Limb (tissue), 2 donors: ENCODE results near the gene SIK2.
"Not testable (repeated sequence)": the region's sequence is repeated elsewhere in the genome, so short reads cannot be mapped to it uniquely, and the experiment has no call there.

Source experiments
- DNase-seq, 2 donors: peaks; one replicate each; pipeline ENCODE4 v3.0.0-alpha.2; 2016; ENCODE audit errors: extremely low spot score in 2 of 2

SIK2 gene

DNA sequence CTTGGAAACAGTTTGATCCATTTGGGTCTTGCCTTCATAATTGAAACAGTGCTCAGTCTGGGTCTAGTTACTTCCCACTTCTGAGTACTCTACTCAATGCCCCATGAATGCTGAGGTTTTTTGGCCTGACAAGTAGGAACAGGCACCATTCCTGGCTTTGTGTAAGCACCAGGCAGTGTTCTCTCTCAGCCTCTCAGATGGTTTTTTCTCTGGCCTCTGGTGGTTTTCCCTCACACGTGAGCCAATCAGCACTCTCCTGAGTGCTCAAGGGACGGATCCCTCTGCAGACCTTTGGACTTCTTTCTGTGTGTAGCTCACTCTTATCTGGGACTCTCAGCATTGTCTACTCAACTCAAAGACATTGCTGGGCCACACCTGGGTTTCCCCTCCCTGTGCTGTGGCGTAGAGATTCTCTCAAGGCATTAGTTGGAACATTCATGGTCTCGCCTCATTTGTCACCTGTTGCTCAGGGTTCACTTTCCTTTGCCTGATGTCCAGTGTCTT, 21.3 kb downstream of the SIK2 start:
- no peak for DNase-seq

DNA sequence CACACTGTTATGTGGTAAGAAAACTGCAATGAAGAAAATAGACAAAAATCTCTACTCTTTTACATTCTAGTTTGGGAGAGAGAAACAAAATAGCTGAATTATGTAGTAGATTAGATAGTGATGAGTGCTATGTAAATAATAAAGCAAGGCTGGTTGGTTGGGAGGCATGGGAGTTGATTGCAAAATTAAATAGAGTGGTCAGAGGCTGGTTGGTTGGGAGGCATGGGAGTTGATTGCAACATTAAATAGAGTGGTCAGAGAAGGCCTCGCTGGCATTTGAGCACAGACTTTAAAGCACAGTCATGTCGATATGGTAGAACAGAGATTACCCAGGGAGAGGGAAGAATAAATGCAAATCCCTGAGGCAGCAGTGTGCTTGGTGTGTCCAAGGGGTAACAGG, 22.4 kb downstream of the SIK2 start:
- no peak for DNase-seq

DNA sequence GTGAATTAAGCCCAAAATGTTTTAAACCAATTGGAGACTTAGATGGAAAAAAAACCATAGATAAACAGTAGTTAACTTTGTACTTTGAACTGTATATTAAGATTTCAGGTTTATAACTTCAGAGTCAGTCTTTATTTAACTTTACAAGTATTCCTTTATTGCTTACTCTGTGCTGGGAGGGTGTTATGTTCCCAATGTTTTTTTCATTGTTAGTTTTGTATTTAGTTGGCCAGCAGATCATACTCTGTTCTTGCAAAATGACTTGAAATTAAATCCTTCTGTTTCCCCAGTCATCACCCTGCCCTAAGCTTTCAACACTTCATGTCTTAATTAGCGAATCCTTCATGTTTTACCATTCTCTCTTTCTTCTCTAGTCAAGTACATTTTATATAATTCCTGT, 25.3 kb downstream of the SIK2 start:
- no peak for DNase-seq

DNA sequence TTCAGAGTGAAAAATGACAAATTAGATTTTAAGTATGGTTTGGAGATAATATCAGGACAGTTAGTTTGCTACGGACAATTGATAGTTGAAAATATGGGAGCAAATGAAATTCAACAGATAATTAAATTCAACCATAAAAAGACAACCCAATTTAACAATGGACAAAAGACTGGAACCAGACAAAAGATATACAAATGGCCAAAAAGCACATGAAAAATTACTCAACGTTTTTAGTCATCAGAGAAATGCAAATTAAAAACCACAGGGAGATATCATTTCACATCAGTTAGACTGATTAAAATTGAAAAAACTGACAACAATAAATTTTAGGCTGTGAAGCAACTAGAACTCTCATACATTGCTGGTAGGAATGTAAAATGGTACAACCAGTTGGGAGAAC, 27.2 kb downstream of the SIK2 start:
- no peak for DNase-seq

DNA sequence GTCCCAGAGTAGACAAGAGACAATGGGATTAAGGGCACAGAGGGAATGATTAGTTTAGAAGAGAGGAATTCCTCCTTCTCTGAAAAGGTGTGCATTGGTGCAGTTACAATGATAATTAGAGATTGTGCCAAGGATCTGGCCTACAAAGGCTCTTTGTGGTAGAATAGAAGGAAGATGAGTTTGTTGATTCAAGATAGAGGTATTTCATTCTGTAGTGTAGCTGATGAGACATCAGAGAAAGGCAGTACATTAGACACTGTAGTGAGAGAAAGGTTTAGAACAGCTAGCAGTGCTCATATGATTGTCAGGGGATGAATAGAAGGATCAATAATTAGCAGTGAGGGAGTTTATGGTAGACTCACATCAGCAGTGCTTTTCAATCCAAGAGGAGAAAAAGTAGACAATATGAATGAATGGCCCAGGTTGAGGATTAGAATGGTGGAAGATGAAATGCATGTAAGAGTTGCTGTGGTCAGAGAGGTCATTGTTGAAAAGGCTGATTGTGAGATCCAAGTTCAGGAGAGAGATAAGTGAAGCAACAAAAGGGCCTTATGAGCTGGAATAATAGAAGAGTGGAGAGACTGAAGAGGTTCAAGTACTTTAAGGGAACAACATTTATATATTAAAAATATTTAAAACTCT, 28.9 kb downstream of the SIK2 start:
- no peak for DNase-seq

DNA sequence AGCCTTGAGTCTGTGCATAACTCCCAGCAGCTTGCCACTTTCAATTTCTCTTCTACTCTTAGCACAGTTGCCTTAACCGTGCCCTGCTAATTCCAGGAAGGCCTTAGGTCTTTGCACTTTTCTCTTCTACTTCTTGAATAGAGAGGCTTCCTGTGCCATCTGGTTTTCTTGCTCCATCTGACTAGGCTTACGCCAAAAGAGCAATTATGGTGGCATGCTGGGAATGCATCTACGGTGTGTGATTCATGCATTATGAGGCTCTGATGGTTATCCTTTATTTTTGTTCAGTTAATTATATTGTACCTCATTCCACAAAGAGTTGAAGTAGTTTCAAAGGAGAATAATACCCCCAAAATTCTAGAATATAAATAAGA, 29.4 kb downstream of the SIK2 start:
- DNase-seq: no peak

DNA sequence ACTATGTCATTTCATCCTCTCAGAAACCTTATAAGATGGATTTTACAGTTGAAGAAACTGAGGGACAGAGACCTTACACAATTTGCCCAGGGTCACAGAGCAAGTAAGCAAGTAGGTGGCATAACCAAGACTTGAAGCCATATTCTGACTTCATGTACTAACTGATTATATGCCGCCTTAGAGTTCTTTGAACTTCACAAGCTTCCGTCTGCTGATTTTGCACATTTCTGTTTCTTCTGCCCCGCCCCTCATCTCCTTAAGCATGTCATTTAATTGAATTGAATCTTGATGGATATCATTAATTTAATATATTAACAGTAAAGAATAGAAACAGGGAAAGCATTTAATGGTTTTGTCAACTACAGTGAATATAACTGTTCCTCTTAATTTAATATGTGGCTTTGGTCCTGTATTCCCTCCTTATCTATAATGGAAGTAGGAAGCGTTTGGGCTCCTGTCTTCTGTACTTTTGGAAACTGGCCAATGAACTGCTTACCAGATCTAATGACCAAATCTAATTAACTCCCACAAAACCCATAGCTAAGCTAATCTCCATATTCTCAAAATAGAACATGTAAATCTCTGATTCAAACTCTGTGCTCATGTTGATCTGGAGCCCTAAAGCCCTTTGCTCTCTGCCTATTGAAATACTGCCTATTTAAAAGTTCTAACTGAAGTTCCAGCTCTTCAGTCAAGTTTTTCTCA, 30.4 kb downstream of the SIK2 start:
- no peak for DNase-seq

DNA sequence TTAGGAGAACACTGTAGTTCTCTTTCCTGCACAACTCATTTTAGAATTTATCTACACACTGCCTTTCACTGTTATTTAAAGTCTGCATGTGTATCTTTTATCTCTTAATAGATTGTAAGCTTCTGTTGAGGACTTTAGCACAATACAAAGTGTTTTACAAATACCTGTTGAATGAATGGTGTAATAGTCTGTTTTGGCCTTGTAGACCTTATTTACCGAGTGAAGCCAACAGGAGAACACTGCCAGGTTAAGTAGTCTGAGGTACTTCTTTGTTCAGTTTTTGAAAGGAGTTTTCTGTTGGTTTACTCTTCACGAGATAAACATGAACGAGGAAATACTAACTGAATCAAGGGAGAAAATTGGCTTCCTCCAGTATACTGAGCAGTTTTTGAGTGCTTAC, 31.0 kb downstream of the SIK2 start:
- no peak for DNase-seq

DNA sequence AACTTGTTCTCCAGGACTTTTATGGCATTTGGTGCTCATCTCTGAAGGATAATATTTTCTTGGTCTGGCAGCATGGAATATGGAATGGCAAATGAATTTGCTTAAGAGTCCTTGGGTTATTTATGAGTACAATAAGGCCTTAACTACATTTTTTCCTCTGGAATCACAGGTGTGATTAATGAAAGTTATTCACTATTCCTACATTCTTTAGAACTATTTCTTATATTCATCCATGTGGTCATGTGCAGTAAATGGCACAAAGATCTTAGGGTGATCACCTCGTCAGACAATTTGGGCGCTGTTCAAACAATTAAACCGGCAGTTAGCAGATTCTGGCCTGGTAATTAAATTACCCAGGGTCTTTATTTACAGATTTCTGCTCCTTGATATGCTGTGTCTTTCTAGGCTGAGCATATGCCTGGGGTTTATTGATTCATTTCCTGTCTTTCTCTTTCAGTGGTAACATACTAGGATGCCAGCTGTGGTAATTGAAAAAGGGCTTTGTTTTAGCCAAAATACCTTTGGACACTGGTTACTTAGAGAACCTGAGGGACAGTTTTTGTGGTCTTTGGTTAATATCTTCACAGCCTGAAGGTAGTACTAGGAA, 31.6 kb downstream of the SIK2 start:
- no peak for DNase-seq

DNA sequence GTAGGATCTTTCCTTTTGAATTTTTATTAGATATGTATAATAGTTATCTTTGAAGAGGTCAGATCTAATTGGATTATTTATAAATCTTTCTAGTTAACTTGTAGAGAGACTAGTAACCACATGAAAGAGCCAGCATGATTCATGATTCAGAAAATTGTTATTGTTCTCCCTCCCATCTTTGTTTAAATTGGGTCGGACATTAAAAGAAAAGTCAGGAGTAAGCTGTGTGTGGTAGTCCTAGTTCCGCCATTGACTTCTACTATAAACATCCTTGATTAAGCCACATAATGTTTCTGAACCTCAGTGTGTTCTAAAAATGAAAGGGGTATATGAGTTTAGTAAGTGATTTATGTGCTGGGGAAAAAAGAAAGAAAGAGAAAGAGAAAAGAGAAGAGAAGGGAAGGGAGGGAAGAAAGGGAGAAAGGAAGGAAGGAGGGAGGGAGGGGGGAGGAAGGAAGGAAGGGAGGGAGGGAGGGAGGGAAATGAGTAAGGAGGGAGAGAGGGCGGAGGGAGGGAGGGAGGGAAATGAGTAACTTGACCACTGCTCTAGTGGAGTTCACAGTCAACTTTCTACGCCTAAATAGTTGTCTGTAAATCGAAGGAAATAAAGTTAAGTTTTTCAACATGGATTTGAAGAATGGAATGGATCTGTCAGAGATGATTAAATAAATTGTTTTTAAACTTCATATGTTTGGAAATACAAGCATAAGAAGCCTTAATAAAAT, 32.9 kb downstream of the SIK2 start:
- no peak for DNase-seq

DNA sequence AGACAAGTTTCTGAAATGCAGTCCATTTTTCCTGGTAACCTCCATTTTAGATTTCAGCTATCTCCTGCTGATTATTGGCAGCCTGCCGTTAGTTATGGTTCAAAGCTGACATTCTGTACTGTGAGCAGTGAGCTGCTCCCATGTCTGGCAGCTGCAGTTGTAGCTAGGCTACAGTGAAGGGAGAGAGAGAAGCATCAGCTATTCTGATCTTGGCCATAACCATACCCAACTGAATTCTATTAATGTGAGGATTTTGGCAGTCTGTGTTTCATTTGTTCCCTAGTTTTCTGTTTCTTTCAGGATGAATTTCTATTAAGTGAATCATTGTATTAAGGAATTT, 33.4 kb downstream of the SIK2 start:
- peak; percentile 46 to 88 for DNase-seq

DNA sequence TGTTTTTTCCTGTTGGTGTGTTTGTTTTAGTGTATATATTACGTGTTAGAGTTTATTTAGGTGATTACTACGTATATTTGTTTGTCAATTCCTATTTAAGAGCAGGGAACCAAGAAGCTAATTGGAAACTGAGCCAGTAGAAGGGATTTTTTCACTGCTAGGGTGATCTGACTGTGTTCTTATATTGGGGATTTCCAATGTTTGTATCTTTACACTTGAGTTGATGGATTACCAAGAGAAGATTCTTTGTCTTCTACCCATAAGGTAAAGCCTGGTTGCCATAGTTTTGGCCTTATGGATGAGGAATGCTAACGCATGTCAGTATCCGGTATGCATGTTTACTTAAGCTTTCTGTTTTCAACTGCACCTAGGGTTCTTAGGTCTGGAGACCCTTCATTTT, 35.6 kb downstream of the SIK2 start:
- DNase-seq: no peak

DNA sequence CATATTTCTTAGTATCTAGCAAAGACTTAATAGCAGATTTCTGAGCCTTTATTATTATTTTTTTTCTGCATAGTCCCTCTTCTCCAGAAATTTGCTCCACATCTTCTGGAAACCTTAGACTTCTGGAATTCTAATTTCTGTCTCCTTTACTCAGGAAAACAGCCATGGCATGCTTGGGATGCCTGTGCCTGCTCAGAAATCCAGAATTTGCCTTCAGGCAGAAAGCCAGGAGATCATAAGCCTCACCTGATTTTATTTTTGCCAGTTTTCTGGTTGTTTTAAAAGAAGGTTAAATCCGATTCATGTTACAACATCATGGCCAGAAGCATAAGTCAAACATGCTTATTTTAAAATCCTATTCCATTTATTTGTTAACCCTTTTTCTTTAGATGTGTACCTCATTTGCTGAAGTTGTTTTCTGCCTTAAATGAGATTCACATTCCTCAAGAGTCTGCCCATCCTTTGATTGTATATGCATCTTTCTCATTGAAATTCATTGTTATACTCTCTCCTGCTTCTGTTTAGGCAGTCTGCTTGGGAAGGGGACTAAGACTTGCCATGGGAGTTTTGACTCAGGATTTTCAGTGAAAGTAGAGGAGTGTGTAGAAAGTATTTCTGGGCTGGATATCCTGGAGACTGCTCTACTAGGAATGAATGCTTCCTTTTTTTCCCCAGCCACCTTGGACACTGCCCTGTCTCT, 37.1 kb downstream of the SIK2 start:
- no peak for DNase-seq

DNA sequence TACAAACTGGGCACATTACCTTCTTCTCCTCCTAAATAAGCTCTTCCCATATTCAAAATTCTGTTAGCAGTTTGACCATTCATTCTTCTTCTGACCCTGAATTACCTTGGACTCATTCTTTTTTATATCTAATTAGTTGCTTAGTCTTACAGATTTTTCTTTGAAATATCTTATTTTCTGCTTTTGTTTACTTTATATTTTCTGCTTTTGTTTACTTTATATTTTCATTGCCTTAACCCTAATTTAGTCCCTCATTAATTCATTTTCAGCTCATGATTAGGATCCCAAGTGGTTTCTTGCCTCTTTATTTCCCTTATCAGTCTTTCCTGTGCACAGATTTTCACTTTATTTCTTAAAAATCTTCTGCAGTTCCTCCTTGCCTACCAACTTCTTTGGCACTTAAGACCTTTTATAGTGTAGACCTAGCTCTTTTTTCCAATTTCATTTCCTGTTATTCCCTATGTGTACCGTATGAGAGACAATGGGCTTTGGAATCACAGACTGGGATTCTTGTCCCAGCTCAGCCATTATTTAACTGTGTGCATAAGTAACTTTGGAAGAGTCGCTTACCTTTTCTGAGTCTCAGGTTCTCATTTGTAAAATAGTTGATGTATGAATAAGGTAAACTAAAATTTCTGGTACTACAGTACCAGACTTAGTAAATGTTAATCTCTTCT, 39.2 kb downstream of the SIK2 start:
- DNase-seq: no peak

DNA sequence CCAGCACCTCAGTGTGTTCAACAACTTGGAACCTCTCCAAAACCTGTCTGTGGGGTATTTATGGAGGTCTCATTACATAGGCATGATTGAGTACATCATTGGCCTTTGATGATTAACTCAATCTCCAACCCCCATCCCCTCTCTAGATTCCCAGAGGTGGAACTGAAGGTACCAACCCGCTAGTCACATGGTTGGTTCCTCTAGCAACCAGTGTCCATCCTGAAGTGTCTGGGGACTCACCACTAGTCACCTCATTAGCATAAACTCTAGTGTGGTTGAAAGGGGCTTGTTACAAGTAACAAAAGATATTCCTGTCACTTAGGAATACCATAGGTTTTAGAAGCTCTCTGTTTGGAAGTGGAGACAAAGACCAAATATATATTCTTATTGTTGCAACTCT, 40.3 kb downstream of the SIK2 start:
- no peak for DNase-seq

DNA sequence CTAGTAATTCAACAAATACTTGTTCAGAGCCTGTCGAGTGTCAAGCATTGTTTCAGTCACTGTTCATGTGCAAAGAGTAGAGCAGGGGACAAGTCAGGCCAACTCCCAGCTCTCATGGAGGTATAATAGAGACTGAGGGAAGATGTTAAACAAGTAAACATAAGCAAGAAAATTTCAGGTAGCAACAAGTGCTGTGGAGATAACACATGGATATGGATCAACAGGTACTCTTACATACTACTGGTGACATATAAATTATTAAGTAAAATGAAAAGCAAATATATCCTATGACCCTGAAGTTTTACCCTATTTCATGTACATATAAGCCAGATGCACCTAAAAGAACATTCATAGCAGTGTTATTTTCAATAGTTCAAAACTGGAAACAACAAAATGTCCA, 42.7 kb downstream of the SIK2 start:
- no peak for DNase-seq

DNA sequence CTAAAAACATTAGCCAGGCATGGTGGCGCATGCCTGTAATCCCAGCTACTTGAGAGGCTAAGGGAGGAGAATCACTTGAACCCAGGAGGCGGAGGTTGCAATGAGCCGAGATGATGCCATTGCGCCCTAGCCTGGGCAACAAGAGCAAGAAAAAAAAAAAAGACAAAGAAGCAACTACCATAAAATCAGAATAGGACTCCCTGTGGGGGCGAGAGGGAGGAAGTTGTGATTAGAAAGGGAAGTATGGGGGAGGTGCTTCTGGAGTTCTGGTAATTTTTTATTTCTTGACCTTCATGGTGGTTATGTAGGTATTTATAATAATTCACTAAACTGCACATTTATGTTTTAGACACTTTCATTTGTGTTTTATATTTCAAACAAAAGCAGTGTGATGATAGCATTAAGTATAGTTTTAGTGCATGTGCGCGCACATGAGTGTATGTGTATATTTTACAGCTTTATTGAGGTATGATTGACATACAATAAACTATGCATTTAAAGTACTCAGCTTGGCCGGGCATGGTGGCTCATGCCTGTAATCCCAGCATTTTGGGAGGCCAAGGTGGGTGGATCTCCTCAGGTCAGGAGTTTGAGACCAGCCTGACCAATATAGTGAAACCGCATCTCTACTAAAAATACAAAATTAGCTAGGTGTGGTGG, 43.5 kb downstream of the SIK2 start:
- DNase-seq: no peak

DNA sequence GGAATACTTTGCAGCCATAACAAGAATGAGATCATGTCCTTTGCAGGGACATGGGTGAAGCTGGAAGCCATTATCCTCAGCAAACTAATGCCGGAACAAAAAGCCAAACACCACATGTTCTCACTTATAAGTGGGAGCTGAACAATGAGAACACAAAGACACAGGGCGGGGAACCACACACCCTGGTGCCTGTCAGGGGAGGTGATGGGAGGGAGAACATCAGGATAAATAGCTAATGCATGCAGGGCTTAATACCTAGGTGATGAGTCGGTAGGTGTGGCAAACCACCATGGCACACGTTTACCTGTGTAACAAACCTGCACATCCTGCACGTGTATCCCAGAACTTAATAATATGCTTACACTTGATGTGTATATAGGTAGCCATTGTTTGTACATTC, 49.1 kb downstream of the SIK2 start:
- not testable (repeated sequence) for DNase-seq

DNA sequence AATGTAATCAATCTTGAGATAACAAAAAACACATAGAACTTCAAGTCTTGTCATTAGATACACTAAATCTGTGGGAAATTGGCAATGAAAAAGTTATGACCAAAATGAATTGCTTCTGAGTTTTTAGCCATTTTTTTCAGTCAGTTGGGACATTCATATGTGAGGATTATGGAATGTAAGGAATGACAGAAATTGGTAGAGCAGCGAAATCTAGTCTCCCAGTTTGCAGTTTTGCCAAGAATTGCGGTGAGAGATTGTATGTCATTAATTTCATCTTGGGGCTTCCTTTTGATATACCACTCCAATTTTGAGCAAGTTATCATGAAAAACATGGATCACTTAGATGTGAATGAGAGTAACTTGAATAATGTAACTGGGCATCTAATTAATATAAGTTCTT, 49.9 kb downstream of the SIK2 start:
- DNase-seq: no peak

DNA sequence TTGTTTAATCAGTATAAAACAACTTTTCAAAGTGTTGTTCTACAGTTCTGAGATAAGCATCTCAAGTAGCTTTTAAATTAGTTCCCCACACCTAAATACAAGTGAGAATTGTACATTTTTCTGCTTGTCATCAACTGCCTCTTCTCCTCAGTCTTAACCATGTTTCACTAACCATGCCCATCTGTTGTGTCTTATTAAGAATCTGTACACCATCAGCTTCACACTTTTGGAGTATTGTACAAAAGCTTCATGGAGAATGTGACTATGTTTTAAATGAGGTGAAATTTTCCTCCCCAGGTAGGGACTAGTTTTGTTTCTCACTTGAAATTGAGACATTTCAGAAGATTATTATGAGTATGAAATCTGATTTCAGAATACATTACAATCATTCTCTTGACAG, 52.4 kb downstream of the SIK2 start:
- DNase-seq: no peak

DNA sequence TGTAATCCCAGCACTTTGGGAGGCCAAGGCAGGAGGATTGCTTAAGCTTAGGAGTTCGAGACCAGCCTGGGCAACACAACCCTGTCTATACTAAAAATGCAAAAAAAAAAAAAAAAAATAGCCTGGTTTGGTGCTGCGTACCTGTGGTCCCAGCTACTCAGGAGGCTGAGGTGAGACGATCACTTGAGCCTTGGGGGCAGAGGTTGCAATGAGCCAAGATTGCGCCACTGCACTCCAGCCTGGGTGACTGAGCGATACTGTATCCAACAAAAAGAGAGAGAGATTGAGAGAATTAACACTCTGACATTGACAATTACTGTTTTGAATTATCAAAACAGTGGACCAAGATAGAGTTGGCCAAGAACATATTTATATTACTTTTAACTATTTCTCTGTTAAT, 53.7 kb downstream of the SIK2 start:
- DNase-seq: no peak
